HPDE6-E6E7 (cell line): Measurements from ENCODE around the gene AUTS2.
A peak's percentile ranks its signal among the peaks of the same experiment; 100 is the strongest.

Source experiments
- DNase-seq: peaks from one replicate; pipeline ENCODE4 v3.0.0; 2011; ENCODE audit warnings: missing footprints; ENCODE audit errors: extremely low spot score

AUTS2 gene

DNA sequence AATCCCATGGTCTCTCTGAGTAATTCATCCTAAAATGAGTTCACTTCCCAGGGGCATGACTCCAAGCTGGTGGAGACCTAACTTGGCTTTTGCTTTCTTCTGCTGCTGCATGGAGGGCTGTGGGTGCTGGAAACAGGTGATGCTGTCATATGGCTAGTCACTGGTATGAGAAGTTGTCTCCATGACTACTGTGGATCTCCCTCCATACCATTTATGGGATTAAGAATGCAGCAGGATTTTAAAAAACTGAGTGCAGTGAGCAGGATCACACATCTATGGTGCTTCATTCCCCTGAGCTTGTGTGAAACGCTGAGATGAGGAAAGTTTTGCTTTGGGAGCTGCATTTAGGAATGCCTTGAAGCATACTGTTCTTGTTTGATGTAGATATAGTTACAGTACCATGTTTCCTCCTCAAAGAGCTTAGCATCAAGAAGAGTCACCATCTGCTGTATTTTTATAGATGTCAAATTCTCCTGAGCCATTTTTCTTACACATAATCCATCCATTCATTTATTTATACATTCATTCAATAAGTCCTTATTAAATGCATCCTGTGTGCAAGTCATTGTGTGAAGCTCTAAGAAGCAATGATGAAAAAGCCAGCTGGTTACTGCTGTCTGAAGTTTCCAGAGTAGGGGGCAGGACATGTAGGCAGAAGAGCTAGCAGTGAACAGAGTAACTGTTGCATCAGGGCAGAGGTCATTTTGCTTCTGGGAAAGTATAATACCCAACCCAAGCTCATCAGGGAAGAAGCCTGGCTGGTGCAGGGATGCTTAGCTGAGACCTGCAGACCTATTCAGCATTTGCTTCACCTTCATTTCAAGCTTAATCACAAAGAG, 534.8 kb downstream of the AUTS2 start:
- DNase-seq, result no peak

DNA sequence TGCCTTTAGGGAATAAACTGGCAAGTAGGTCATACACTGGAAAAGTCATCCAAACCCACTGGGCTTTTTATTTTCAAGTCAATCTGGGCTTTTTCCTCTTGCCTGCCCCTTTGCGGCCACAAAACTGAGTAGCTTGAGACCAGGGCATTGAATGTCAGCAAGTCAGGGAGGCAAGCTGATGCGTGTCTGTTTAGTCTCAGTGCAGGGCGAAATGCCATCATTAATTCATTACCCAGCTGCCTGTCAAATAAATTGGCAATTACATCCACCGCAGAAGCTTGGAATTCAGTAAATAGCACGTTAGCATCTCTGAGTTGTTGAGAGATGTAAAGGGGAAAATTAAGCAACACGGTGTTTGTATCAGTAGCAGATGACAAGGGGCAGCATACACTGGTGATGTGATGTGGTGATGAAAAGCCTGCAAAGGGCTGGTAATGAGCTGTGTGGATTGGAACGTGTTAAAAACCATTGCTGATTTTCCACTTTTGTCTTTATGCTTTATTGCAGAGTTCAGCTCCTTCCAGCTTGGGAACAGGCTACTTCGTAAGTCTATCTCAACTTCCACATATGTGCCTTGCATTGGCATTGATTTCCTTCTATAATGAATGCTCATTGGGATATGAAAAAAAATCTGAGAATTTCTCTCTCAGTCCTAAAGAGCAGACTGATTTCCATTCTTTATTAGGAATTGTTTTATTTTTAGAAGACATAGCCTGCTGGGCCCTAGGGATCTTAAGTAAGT, 535.9 kb downstream of the AUTS2 start:
- no peak for DNase-seq

DNA sequence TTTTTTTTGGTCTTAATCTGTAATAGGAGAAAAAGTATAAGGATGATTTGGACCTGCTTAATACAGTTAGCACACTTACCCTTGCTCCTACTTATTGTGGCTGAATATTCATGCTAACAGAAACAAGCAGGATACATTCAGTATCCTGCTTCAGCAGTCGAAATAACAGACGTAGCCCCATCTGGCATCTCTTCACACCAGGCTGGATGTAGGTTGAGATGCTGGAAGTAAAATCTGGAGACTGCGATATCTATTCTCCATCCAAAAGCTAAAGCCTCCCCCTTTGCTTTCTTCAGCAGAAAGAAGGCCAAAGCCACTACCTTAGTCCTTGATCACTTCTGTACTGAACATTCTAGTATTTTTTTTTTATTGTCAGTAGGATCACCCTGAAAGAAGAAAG, 537.4 kb downstream of the AUTS2 start:
- no peak for DNase-seq

DNA sequence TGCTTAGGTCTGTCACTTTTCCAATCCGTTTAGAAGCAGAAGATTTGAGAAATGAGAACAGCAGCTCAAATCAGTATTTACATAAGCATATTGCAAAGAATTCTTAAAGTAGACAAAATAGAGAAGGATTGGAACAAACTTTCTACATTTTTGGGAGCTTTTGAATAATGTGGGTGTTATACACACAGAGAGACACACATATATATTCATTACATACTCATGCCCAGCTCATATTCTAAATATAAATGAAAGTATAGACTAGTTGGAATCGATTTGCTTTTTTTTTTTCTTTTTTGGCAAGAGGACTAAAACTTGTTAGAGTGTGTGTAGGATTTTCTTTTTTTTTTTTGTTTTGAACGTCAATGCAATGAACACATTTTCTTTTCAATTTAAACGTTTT, 538.9 kb downstream of the AUTS2 start:
- DNase-seq, result no peak

DNA sequence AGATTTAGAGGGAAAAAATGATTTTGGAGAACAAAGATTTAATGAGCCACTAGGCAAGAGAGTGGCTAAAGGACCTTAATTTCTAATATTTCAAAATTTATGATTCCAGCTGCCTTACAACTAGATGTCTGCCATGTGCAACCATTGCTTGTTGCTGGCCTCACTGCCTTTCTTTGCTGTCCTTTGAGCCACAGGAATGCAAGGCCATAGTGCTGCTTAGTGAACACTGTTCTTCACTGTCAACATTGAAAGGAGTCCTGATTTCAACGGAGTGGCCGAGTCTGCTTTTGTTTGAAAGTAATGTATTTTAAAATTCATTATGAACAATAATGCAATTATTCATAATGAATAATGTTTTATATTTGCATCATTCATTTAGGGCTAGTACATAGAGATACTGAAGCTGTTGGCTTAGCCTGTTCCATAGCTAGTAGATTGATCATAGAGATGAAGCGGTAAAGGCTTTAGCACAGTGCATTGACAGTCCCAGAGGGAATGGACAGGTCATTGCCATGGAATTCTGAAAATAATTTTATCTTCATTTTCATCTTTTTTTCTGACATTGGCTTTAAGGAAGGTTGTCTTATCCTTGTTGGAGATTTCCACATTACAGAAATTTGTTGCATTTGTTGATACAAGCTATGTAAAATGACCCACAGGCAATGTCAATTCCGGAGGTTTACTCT, 544.1 kb downstream of the AUTS2 start:
- DNase-seq, result no peak

DNA sequence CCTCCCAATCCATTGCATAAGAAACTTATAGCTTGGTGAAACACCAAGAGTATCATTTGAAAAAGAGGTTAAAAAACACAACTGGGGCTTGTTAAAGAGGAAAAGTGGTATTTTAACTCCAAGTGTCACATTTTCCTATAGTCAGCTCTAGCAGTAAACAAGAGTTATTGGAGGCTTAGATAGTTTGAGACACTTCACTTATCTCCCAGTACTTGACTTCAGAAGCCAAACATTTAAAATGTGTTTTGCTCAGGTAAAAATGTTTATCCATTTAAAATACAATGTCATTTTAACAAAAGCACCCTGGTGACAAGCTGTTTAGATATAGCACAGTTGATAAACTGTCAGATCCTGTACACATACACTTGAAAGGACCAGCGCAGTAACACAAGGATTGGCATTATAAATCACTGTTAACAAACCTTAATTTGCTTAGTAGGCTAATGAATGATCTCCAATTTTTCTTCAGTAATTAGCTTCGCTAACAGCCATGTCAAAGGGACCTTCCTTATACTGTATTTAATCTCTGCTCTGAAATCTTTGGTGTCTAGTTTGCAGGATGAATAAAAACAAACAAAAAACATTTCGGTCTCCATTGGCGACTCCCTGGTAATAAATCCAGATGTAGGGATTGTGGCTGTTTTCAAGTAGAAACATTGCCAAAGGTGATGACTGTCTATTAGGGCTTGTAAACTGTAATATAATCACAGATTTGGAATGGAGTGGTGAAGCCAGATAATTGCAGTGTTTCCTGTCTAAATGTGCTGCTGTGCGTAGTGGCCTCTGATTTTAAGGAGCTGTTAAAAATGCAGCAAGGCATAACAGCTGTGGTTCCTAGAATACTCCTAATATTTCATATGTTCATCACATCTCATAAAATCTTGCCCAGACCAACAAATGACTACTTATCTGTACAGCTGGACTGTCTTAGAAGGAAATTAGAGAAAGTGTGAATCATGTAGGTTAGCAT, 545.1 kb downstream of the AUTS2 start:
- no peak for DNase-seq

DNA sequence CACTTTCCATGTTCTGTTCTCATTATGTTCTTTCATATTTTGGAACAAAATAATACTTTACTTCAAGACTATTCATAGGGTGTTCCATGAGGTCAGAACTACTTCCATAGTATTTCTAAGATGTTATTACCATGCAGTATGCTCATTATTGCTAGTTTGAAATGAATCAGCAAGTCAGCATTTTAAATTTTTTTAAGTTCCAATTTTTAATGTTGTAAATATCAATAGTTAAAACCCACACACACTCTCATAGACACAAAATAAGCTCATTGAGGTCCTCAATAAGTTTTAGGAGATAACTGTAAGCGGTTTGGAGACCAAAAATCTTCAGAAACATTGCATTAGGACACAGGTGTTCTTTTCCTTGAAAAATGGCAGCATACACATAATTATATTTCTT, 550.7 kb downstream of the AUTS2 start:
- DNase-seq, result no peak

DNA sequence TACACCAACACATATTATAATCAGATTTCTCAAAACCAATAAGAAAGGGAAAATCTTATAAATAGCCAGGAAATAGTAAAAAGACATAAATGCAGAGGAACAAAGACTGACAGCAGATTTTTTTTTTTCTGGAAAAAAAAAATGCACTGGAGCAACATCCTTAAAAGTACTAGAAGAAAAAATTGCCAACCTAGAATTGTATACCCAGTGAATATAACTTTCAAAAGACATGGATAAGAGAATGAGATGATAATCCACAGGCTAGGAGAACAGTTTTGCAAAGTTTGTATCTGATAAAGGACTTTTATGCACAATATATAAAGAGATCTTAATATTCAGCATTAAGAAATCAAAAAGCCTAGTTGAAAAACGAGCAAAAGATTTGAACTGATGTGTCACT, 554.0 kb downstream of the AUTS2 start:
- DNase-seq, result no peak

DNA sequence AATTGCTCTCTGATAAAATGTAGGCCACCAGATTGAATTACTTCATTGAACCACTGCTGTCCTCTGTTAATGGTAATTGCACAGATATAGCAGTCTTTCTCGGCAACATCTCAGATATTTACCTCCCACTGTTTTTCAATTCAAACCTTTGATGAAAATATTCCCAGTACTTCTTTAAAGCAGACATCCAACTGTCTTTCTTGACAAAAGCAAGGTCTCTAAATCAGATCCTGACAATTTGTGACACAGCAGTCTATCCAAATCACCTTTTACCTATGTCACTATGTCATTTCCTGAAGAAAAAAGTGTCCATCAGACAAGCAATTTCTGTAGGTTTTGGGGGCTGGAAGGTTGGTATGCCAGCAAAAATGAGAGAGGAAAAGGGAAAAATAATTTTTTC, 555.7 kb downstream of the AUTS2 start:
- DNase-seq, result no peak

DNA sequence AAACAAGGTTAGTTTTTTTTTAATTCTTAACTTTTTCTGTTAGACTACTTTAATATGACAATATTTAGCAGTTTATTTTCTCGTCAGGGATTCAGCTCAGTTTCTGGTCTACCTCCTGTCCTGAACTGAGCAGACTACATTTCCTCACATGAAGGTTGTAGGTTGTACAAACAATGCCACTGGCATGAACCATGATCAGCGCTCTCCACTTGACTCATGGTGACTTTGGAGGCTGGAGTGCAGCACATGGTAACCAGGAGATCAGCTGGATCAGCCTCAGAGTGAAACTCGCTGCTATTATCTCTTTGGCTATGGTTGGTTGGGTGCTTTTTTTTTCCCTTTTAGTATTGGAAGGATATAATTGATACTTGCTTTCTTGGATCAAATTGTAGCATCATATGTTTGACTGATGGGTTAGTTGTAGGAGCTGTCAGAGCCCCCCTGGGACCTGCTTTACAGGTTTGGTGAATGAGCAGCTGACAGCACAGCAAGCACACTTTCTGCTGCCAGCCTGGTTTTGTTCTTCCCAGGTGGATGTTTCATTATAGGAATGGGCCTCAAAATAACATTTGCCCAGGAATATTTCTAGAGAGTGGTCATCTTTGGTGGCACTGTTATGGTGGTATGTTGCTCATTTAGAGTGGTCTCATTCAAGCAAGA, 556.4 kb downstream of the AUTS2 start:
- no peak for DNase-seq

DNA sequence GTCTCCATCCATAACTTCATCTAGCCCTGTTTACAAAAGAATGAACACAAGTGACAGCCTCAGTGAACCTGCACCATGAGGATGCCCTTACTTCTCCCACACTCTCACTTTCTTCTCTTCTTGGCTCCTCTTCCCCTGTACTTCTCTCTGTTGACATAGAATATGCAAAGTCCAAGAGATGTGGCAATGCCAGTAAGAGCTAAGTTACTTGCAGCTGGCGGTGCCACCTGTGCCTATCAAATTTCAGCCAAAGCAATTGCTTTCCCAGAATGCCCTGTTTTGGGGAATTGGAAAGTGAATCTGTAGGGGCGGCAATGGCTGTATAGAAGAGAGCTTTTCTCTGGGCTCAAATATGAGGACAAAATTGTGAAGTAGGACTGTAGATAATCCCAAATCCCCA, 557.8 kb downstream of the AUTS2 start:
- DNase-seq, result no peak

DNA sequence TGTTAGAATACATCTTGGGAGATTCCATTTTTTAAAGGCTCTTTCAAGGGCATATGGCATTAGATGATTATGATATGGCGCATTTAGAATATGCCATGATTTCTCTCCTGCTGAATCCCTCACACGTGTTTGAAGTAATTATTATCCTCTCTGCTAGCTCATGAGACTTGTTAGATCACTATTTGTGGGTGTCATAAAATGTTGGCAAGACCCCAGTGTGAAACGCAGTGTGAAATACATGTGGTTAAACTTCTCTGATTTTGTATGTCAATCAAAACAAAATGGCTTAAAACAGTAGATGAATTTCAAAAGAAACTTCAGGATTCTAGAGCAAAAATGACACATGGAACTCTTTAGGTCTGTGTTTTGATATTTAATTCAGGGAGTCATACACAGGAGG, 560.8 kb downstream of the AUTS2 start:
- no peak for DNase-seq

DNA sequence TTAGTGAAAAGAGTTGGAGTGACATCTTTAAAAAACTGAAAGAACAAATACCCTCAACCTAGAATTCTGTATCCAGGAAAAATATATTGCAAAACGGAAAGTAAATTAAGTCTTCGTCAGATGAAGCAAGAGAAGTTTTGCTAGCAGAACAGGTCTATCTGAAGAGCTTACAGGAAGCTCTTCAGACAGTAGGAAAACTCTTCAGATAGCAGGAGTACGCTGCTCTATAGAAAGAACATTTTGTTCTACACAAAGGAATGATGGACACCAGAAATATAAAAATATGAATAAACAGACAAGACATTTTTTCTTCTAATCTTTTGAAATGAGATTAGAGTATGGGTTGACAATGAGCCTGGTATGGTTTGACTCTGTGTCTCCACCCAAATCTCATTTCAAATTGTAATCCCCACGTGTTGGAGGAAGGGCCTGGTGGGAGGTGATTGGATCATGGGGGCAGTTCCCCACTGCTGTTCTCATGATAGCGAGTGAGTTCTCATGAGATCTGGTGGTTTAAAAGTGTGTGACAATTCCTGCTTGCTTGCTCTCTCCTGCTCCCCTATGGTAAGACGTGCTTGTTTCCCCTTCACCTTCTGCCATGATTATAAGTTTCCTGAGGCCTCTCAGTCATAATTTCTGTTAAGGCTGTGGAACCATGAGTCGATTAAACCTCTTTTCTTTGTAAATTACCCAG, 567.3 kb downstream of the AUTS2 start:
- DNase-seq, result no peak

DNA sequence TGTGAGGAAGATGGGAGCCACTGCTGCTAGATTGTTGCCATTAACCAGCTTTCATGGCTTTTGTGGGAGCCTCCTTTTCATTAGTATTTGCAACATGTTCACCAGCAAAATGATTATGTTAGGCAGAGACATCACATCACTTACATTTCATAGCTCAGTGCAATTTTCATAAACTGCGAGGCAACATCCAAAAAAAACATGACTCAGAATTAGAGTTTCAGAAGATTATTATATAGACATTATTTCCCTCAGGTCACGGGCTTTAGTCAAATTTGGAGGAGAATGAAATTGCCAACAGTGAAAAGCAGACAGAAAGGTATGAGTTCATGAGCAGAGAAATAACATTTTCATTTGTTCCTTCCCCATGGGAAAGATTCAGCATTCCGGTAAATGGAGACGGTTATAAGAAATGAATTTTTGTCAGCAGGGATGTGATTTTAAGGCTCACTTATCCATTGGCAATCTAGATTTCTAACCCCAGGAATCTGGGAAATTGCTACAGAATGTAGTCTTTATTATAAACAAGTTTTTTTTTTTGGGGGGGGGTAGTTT, 573.2 kb downstream of the AUTS2 start:
- no peak for DNase-seq

DNA sequence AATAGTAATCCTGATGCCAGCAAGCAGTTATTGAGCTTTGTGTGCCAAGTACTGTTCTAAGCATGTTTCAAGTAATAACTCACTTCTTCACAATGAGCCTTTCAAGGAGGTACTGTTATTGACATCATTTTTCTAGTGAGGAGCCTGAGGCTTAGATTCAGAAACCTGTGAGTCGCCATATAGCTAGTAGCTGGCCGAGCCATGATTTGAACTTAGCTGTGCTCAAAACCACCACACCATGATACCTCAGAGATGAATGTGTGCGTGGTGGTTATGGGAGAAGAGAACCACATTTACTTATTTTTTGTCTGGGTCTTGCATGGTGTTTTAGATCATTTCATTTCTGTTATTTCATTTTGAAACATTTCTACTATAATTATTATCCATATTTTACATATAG, 578.9 kb downstream of the AUTS2 start:
- no peak for DNase-seq

DNA sequence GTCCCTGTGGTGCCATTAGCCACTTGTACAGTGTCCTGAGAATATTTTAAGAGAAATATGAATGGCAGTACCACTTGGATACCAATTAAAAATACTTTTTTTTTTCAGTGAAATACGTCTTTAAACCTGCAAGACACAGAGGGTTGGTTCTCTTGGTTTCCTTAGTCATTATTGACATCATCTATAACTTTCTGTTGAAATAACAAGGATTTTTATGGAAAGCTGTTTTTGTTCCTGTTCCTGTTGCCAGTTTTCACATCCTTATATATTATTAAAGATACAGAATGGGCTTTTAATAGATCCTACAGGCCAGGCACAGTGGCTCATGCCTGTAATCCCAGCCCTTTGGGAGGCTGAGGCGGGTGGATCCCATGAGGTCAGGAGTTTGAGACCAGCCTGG, 579.9 kb downstream of the AUTS2 start:
- DNase-seq, result no peak

DNA sequence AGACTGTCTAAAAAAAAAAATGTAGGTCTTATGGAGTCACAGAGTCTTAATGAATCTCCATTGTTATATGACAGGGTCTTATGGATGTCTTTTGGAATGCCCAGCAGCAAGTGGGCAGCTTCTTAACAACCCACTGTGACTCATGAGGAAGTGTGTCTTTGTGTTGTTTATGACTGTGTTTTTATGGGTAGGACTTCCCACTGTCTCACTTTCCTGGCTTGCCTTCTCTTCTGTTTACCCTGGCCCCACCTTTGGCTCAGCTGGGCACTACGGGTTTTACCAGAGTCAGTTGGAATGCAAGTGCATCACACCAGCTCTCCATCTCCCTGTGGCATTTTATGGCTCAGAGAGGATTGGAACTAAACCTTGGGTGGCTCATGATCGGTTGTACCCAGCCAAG, 580.5 kb downstream of the AUTS2 start:
- peak; percentile 9 for DNase-seq

DNA sequence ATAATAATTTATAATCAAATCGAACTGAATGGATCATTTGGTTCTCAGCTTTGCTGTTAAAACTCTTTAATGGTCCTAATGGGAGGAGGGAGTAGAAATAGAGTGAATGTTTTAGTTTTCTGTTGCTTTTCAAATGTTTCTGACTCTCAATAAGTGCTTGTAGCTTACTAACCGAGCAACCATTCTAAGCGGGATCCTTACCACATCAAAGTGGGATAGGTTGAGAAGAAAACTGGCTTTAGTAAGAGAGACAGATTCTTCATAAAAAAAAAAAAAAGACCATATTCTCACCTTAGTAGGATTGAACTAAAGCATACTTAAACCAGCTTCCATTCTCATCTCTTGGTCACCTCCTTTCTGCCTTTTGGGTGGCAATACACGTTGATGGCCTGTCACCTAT, 584.2 kb downstream of the AUTS2 start:
- no peak for DNase-seq

DNA sequence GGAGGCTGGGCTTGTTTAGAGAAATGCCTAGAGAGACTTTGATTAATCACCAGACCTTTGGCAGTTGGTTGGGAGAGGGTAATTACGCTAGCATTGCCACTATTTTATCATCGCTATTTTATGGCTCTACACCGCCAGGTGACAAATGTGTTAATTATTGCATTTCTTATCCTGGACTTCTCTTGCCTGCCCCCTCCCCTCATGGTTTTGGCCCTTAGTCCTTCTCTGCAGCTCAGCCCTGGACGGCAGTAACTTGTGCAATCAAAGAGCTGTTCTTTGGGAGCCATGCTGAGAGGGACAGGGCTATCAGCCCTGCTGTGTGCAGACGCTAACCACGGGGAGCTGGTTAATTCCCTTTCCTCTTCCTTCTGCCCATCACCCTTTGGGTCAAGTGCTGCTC, 585.0 kb downstream of the AUTS2 start:
- no peak for DNase-seq
